Transverse colon (tissue), 4 donors: ENCODE measurements around the gene MKRN3. TPM values are rescaled to one million over a fixed set of nuclear protein-coding genes. Genes with fewer than 3 reads are reported as not detected.

ENCODE experiments used
- DNase-seq: peaks from one replicate; pipeline ENCODE4 v3.0.0-alpha.2; 2019
- H3K27ac ChIP-seq, 4 donors: fragments of 200-600 bp; sonication (generic); 2 replicates each; pipeline ENCODE4 v1.5.1; 2016 to 2018; ENCODE audit warnings: inconsistent platforms in 4 of 4
- H3K27me3 ChIP-seq: fragments of 200-600 bp; sonication (generic); 2 replicates; pipeline ENCODE4 v1.5.1; 2017; ENCODE audit warnings: inconsistent platforms
- H3K36me3 ChIP-seq, 4 donors: fragments of 200-600 bp; sonication (generic); 2 replicates each; pipeline ENCODE4 v1.5.1; 2017 to 2019; ENCODE audit warnings: inconsistent platforms in 4 of 4
- H3K4me1 ChIP-seq, 4 donors: fragments of 200-600 bp; sonication (generic); 2 replicates each; pipeline ENCODE4 v1.5.1; 2017 to 2020; ENCODE audit warnings: inconsistent platforms in 4 of 4
- H3K4me3 ChIP-seq, 4 donors: fragments of 200-600 bp; sonication (generic); 1 replicate in 1 of 4; 2 replicates in 3 of 4; pipeline versions ENCODE4 v1.5.1 to v1.6.1; 2017 to 2019; ENCODE audit warnings: inconsistent platforms in 4 of 4
- H3K9me3 ChIP-seq, 2 donors: fragments of 200-600 bp; sonication (generic); 2 replicates each; pipeline ENCODE4 v1.5.1; 2017 to 2019; ENCODE audit warnings: inconsistent platforms in 2 of 2
- CTCF ChIP-seq, 5 experiments: fragments of 200-600 bp in 3 of 5; fragments of 450-650 bp in 2 of 5; sonication (generic) in 3 of 5; IDR thresholded peaks; 1 replicate in 2 of 5; 2 replicates in 3 of 5; pipeline ENCODE4 v1.5.1; 2016 to 2017; ENCODE audit warnings: antibody characterized with exemption in 5 of 5, inconsistent platforms in 3 of 5, mild to moderate bottlenecking in 2 of 5, moderate library complexity in 1 of 5
- EP300 ChIP-seq: sonication (generic); formaldehyde crosslinking; IDR thresholded peaks from one replicate; pipeline ENCODE4 v1.6.1; 2017; ENCODE audit warnings: antibody characterized with exemption, low read depth
- POLR2A ChIP-seq: fragments of 450-650 bp; IDR thresholded peaks from one replicate; pipeline ENCODE4 v1.6.1; 2016; ENCODE audit warnings: antibody characterized with exemption, mild to moderate bottlenecking, moderate library complexity
- POLR2AphosphoS5 ChIP-seq, 3 donors: sonication (generic); formaldehyde crosslinking; IDR thresholded peaks; one replicate each; pipeline ENCODE4 v1.6.1; 2016; ENCODE audit warnings: antibody characterized with exemption in 3 of 3
- WGBS, 2 donors: methylation state at CpG; one replicate each; pipeline ENCODE4 v1.1.5; 2018; ENCODE audit warnings: low coverage in 1 of 2; 5-methylcytosine and 5-hydroxymethylcytosine counted together
- in situ Hi-C, 4 donors: fragments of 200-750 bp; cut with MboI; loops; one replicate each; pipeline versions ENCODE4 v1.15.0 to v1.15.1; 2017; ENCODE audit warnings: low sequenced_read_pairs in 3 of 4, low pct_ligation_motif_present in 1 of 4, low pct_unique_long_range_greater_than_20kb in 1 of 4
- intact Hi-C: fragments of 100-400 bp; cut with DNase I; formaldehyde crosslinking; loops from one replicate; pipeline ENCODE4 v1.15.1; 2023; ENCODE audit warnings: low total_unique reads
- total RNA-seq, 4 donors: library from RNA; depleted of rRNA; stranded (reverse); fragments of >200 nt; gene quantifications; one replicate each; pipeline ENCODE4 v1.1.0, GENCODE V29; 2016

The MKRN3 gene
- total RNA-seq, 4 donors from 2014 or later: 0.14 to 3.2 (median 0.80) TPM; not detected in 1

- intact Hi-C loops (no loop called here), in situ Hi-C loops (no loop called here)
- Histone ChIP-seq H3K4me1 (no peaks in the 10 kb centered on the region), H3K36me3 (no peaks in the 10 kb centered on the region), H3K9me3 (no peaks in the 10 kb centered on the region), H3K4me3 (no peak overlapping the region), H3K27ac (no peak overlapping the region), H3K27me3 (no peaks in the 10 kb centered on the region)
- TF ChIP-seq POLR2AphosphoS5 (IDR thresholded peaks at IDR 0.05) (no peak), CTCF (IDR thresholded peaks at IDR 0.05) (no peak), POLR2A (no peak), EP300 (no peak)
- DNase-seq: no peak
- 73 to 76% methylated on average over 2 of the region's 2 CpGs for WGBS, 2 donors
These were observed 35.6 kb upstream of the MKRN3 start for GRCh38 chr15:23529891-23530290.

GRCh38 chr15:23532024-23532423 lies 33.5 kb upstream of the MKRN3 start:
- no peaks in the 10 kb centered on the region for H3K36me3 ChIP-seq
- no peaks in the 10 kb centered on the region for H3K27me3 ChIP-seq
- in situ Hi-C loops: no loop called here
- no peak overlapping the region for H3K4me3 ChIP-seq
- 62 to 66% methylated on average over 4 of the region's 4 CpGs for WGBS, 2 donors
- H3K4me1 ChIP-seq: no peaks in the 10 kb centered on the region
- DNase-seq: no peak
- H3K9me3 ChIP-seq: no peaks in the 10 kb centered on the region
- intact Hi-C loops: no loop called here
- H3K27ac ChIP-seq: no peak overlapping the region
- TF ChIP-seq CTCF (IDR thresholded peaks at IDR 0.05) (no peak), POLR2AphosphoS5 (IDR thresholded peaks at IDR 0.05) (no peak), EP300 (no peak), POLR2A (no peak)

DNA sequence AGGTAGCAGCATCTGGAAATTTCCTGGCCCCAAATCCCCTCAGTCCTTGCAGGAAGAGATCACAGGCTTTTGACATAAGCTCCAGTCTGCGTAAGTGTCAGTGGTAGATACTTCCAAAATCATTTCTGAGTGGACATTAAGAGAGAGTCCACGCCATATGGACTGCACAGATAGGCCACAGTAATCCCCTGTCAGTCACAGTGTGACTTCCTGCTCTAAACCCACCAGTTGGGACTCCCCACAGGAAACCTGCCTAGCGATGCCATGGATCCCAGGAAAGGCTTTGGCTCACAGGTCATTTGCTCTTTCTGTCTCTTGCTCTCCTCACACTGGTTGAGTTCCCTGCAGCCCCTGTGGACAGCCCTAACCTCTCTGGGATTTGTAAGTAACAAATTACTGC lies 28.8 kb upstream of the MKRN3 start:
- no peak for DNase-seq
- Histone ChIP-seq H3K9me3 (no peaks in the 10 kb centered on the region), H3K36me3 (no peaks in the 10 kb centered on the region), H3K27ac (no peak overlapping the region), H3K4me1 (no peaks in the 10 kb centered on the region), H3K27me3 (no peaks in the 10 kb centered on the region), H3K4me3 (no peak overlapping the region)
- 73% methylated on average over 3 of the region's 3 CpGs; no CpG with 5 or more reads in 1 of the 2 donors for WGBS, 2 donors
- in situ Hi-C loops: no loop called here
- intact Hi-C loops: no loop called here
- TF ChIP-seq POLR2AphosphoS5 (IDR thresholded peaks at IDR 0.05) (no peak), EP300 (no peak), POLR2A (no peak), CTCF (IDR thresholded peaks at IDR 0.05) (no peak)

DNA sequence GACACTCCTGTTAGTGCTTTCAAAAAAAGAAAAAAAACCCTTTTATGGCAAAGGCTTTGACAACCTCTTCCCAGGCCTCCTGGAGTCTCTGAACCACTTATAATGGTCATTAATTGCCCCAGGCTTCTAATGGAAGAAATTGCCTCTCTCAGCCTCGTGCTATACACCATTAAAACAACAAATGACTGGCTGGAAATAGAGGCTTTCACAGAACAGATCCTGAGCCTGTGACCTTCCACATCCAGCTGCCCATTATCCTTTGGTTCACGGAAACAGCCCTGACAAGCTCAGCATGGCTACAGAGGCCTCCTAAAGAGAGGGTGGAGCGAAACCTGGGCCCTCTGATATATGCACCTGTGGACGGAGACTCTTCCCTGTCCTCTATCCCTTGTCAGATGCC lies 26.8 kb upstream of the MKRN3 start:
- no peak overlapping the region for H3K4me3 ChIP-seq
- WGBS, 2 donors: 65% methylated on average over 4 of the region's 4 CpGs; no CpG with 5 or more reads in 1 of the 2 donors
- DNase-seq: no peak
- TF ChIP-seq POLR2A: no peak
- TF ChIP-seq POLR2AphosphoS5 (IDR thresholded peaks at IDR 0.05): no peak
- no peak for TF ChIP-seq CTCF (IDR thresholded peaks at IDR 0.05)
- H3K9me3 ChIP-seq: no peaks in the 10 kb centered on the region
- no peaks in the 10 kb centered on the region for H3K36me3 ChIP-seq
- H3K27ac ChIP-seq: no peak overlapping the region
- in situ Hi-C loops (no loop called here), intact Hi-C loops (no loop called here)
- H3K4me1 ChIP-seq: no peaks in the 10 kb centered on the region
- no peaks in the 10 kb centered on the region for H3K27me3 ChIP-seq
